Hematopoietic multipotent progenitor cell treated with erythropoietin and hydrocortisone succinate and interleukin-3 and kit ligand, for 8 days (in vitro differentiated cells): ENCODE measurements around the gene MED26.

Experiments used
- DNase-seq: peaks from one replicate; pipeline ENCODE4 v3.0.0-alpha.2; 2015

MED26 gene

GRCh38 chr19:16645140-16645539 lies 17.1 kb upstream of the MED26 start:
- no peak for DNase-seq

GRCh38 chr19:16641695-16642094 lies 13.7 kb upstream of the MED26 start:
- no peak for DNase-seq

GRCh38 chr19:16640951-16641350 lies 12.9 kb upstream of the MED26 start:
- no peak for DNase-seq

DNA sequence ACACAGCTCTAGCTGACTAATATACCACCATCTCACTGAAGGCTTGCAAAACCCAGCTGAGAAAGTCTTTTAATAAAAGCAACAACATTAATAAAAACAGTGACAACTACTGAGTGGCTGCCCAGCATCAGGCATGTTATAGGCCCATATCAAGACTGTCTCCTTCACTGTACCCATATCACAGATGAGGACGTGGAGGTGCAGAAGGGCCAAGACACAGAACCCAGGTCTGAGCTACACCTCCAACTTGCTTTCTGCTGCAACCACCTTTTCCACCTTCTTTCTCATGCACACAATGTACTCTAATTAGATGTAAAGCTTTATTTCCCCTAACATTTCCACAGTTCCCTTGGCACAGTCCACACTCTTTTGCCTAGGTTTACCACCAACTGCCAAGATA lies 10.7 kb upstream of the MED26 start:
- DNase-seq = no peak

- DNase-seq = no peak
These were observed 9.5 kb upstream of the MED26 start for GRCh38 chr19:16637535-16637934.

DNA sequence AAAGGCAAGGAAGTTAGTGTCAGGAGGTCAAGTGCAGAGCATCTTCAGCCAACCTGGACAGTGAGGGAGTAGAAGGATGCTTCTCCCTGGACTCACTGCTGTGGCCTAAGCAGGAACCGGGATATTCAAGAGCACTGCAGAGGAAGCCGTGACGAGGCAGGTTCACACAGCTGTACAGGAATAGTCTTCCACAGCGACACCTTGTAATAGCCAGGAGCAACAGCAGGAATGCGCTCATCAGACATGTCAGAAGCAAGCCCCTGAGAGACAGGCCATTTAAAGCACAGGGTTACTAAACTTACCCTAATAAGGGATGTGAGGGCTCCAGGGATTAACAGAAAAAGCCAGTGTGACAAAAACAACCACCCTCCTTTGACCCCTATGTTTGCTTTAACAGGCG lies 3.5 kb upstream of the MED26 start:
- no peak for DNase-seq

- peak; percentile 65 for DNase-seq
These were observed 1.1 kb upstream of the MED26 start for GRCh38 chr19:16628984-16629691.

GRCh38 chr19:16627928-16628182 lies 149 bp downstream of the MED26 start:
- DNase-seq = no peak

GRCh38 chr19:16627193-16627927 lies 644 bp downstream of the MED26 start:
- DNase-seq = peak; percentile 35

DNA sequence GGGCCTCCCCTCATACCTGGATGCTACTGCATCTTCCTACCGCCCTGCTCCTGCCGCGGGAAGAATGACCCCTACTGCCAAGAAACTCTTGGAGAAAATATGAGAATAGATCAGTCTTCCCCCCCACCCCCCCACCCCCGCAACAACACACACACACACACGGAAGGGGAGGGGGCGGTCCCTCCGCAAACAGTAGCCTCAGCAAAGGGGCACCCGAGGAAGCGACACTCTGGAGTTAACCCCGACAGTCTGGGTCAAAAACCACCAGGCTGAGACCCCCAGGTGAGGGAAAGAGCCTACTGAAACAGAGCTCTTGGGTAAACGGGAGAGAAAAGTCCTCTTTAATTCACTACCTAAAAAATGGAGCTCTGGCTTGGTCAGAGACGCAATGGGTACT lies 1.2 kb downstream of the MED26 start:
- no peak for DNase-seq

DNA sequence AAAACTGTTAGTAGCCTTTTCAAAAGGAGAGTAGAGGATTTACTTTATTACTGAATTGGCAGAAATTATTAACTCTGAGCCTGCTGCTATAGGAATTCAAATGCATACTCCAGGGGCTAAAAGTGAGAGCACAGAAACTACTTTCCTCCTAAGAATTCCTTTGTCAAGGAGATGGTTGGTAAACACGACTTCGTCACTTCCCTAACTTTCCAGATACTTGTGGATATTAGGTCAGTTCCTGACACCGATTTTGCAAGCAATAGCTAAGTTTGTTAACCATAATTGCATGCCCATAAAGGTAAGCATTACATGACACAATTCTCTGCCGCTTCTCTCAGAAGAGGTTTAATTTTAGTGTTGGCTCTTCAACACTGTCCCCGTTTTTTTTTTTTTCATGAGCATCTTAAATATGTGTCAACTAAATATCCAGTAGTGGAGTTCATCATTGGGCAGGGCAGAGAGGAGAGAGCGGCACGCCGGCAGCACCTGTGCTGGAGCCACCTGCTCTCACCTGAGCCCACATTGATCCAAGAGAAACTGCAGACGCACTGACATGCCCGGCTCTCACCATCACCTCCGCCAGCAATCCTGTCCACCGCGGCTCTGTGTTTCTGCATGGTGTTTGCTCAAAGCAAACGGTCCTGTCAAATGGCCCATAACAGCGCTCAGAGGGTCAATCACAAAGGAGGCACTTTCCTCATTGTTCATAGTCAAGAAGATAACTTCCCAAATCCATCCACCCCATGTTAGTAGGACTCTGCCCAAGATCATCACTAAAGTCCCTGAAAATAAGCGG lies 2.6 kb downstream of the MED26 start:
- DNase-seq = no peak

- DNase-seq = no peak
These were observed 3.8 kb downstream of the MED26 start for GRCh38 chr19:16624236-16624635.

- DNase-seq = no peak
These were observed 4.4 kb downstream of the MED26 start for GRCh38 chr19:16623576-16623975.

DNA sequence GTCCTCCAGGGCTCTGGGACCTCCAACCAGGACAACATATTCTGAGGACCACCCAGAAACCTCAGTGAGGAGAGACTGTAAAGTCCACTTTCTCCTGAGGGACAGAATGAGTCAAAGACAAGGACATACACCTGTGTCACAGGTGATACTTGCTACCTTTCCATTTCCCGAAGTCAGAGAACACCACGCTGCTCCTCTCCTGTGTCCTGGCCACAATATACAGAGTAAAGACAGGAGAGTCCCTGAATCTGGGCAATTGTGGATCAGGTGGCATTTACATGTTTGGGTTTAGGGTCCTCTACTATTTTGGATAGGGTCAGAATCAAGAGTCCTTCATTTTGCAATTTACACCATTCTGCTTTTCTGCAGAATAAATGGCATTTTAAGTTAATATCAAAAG lies 4.9 kb downstream of the MED26 start:
- DNase-seq = no peak

DNA sequence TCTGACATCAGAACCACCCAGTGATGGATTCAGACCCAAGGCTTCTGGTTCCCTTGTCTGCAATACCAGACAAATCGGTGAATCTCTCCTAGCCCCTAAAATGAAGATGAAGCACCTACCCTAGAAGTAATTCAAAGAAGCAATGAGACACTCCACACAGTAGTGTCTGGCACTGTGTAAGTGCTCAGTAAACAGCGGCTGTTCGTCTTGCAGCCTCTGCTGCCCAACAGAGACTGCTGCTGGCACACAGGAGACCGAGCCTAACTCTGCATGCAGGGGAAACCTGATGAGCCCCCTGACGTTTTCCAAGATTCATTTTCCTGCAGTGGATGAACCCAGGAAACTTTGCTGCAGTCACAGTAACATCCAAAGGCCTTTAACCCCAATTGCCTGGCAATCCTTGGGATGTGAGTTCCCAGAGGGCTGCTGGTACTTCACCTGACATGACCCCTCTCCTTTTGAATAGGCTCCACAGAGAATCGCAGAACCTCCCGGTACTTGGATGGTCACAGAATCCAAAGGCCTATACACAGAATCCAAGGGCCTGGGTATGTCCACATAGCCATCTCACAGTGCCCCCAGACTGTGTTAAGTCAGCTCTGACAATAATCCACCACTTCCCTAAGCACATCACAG lies 6.7 kb downstream of the MED26 start:
- DNase-seq = no peak

GRCh38 chr19:16620584-16620983 lies 7.4 kb downstream of the MED26 start:
- DNase-seq = no peak

DNA sequence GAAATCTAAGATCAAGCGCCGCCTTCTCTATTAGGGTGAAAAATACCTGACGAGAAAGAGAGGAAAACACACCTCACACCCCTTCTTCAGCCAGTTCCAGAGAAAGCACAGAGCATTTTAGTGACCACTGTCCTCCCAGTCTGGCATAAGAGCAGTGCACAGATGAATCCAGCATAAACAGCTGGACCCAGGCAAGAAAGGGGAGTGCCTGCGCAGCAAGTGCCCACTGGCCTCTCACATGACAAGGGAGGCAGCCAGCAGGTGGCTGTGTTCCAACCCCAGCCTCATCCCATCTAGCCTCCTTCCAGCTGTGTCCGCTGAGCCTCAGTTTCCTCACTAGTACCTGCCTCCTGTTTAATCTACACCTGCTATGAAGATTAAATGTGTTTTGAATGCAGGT lies 8.0 kb downstream of the MED26 start:
- no peak for DNase-seq

GRCh38 chr19:16619457-16619856 lies 8.5 kb downstream of the MED26 start:
- peak; percentile 48 for DNase-seq

DNA sequence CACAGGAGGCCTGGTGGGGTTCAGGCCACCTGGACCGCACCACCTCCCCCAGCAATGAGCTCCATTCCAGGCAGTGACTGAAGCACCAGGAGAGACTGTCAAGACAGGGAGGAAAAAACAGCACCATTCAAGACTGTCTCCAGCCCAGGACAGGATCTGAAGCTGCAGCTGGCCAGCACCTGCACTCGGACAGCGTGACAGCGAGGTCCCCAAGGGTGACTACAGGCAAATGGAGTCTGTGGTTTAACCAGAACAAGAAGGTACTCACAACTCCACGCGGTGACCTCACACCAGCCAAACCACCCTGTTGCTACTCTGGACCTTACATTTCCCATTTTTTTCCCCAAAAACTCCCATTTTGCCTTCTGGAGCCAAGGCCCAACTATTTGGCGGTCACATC lies 9.8 kb downstream of the MED26 start:
- DNase-seq = no peak

GRCh38 chr19:16615808-16616207 lies 12.2 kb downstream of the MED26 start:
- DNase-seq = no peak

DNA sequence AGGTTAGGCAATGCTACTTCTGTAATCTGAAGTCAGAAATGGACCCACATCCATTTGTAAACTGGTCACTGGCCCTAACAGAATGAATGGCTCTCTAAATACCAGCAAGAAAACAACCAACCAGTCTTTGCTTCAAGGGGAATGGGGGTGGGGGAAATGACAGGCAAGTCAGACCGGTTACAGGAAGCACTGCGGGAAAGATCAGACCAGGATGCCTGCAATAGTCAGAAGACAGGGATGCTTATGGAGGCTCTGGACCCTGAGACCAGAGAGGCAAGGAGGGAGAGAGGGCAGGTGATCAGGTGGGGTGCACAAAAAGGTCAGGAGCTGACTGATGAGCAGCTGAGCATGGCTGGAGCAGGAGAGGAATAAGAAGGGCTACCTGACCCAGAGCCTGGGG lies 13.1 kb downstream of the MED26 start:
- DNase-seq = no peak

- no peak for DNase-seq
These were observed 14.2 kb downstream of the MED26 start for GRCh38 chr19:16613841-16614240.

DNA sequence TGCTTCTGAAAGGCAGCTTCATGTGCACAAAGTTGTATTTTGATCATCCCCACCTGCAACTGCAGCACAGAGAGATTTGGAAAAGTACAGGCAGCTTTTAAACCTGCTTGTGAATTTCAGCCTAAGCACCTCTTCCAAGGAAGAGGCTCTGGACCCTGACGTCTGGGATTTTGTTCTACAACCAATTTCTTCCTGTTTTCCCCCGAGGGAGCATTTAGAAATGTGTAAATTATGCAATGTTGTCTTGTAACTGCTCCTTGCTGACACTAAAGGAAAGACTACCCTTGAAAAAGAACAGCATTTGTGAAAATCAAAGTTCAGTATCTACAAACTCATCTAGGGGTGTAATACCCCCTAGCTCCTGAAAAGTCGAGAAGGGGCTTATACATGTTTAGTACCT lies 15.4 kb downstream of the MED26 start:
- no peak for DNase-seq

DNA sequence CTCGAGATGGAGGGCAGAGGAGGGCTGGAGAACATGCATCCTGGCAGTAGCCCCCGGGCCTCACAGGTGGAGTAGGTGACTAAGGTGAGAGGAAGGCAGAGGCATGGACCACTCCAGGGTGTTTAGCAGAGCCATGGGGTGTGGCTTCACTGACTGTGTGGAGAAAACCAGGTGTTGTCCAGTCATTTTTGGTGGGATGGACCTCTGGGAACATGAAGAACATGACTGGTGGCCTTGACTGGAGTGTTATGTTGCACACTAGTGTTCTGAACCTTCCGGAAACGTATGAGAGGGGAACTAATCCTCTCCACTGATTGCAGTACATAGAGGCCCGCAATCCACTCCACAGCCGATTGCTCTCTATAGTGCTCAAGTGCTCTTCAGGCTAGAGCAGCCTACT lies 16.9 kb downstream of the MED26 start:
- no peak for DNase-seq
